ENCODE data around the gene PITX2. TPM values are rescaled to one million over a fixed set of nuclear protein-coding genes. Genes with fewer than 3 reads are reported as not detected.
A peak's percentile ranks its signal among the peaks of the same experiment; 100 is the strongest.

Gene PITX2
- polyA plus RNA-seq, 1 donor from 2014 or later, result not detected

DNA sequence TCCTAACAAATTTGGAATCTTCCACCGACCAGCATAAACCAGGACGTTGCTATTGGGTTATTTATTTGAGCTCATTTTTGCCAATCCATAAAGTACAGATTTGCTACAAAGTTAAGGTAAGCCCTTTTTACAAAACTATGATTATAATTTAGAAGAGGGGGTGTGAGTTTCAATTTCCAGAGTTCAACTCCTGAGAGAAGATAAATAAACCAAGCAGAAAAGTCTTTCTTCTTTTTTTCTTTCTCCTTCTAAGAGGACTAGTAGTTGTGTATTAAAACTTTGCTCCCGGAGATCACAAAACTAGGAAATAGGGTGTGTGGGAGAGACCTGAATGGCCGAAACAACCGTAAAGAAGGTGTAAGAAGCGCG, 2.6 kb downstream of the PITX2 start:
- Histone ChIP-seq H3K4me2 (ENCODE audit: low read length) (no peak overlapping the region), H3K9me2 (ENCODE audit: insufficient read depth, low read length) (no peaks in the 10 kb centered on the region), H3K9me3 (ENCODE audit: low read length) (peaks cover 3% of the 10 kb centered on the region), H3K9ac (ENCODE audit: low read length) (no peak overlapping the region), H3K27me3 (ENCODE audit: insufficient read depth, low read depth, low read length) (peaks cover 100% of the 10 kb centered on the region), H3F3A (ENCODE audit: insufficient read depth, low read length, poor library complexity, severe bottlenecking) (no peaks in the 10 kb centered on the region), H3K36me3 (ENCODE audit: insufficient read depth, low read length) (no peaks in the 10 kb centered on the region), H3K79me2 (replicated peaks; ENCODE audit: insufficient read depth, low read length) (no peaks in the 10 kb centered on the region), H3K27ac (ENCODE audit: low read length) (no peak overlapping the region), H3K4me3 (ENCODE audit: low read length) (no peak overlapping the region), H2AFZ (ENCODE audit: low read depth, low read length) (no peak overlapping the region), H4K20me1 (ENCODE audit: insufficient read depth) (no peaks in the 10 kb centered on the region)
- TF ChIP-seq MXI1 (conservative IDR thresholded peaks at IDR 0.05; ENCODE audit: poor library complexity, severe bottlenecking) (no peak), POLR2AphosphoS5 (IDR thresholded peaks at IDR 0.05) (no peak), EZH2 (IDR thresholded peaks at IDR 0.05; ENCODE audit: borderline replicate concordance, insufficient read depth, low read length, poor library complexity, severe bottlenecking) (no peak), TAF1 (IDR thresholded peaks at IDR 0.05; ENCODE audit: low read depth) (no peak), SMC3 (conservative IDR thresholded peaks at IDR 0.05; ENCODE audit: poor library complexity) (no peak), RAD21 (conservative IDR thresholded peaks at IDR 0.05) (no peak), EP300 (conservative IDR thresholded peaks at IDR 0.05; ENCODE audit: poor library complexity, severe bottlenecking) (no peak)
- TF ChIP-seq, protein P1, sequence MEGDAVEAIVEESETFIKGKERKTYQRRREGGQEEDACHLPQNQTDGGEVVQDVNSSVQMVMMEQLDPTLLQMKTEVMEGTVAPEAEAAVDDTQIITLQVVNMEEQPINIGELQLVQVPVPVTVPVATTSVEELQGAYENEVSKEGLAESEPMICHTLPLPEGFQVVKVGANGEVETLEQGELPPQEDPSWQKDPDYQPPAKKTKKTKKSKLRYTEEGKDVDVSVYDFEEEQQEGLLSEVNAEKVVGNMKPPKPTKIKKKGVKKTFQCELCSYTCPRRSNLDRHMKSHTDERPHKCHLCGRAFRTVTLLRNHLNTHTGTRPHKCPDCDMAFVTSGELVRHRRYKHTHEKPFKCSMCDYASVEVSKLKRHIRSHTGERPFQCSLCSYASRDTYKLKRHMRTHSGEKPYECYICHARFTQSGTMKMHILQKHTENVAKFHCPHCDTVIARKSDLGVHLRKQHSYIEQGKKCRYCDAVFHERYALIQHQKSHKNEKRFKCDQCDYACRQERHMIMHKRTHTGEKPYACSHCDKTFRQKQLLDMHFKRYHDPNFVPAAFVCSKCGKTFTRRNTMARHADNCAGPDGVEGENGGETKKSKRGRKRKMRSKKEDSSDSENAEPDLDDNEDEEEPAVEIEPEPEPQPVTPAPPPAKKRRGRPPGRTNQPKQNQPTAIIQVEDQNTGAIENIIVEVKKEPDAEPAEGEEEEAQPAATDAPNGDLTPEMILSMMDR (IDR thresholded peaks at IDR 0.05; ENCODE audit: poor library complexity, severe bottlenecking), result no peak
- TF ChIP-seq, protein P2, sequence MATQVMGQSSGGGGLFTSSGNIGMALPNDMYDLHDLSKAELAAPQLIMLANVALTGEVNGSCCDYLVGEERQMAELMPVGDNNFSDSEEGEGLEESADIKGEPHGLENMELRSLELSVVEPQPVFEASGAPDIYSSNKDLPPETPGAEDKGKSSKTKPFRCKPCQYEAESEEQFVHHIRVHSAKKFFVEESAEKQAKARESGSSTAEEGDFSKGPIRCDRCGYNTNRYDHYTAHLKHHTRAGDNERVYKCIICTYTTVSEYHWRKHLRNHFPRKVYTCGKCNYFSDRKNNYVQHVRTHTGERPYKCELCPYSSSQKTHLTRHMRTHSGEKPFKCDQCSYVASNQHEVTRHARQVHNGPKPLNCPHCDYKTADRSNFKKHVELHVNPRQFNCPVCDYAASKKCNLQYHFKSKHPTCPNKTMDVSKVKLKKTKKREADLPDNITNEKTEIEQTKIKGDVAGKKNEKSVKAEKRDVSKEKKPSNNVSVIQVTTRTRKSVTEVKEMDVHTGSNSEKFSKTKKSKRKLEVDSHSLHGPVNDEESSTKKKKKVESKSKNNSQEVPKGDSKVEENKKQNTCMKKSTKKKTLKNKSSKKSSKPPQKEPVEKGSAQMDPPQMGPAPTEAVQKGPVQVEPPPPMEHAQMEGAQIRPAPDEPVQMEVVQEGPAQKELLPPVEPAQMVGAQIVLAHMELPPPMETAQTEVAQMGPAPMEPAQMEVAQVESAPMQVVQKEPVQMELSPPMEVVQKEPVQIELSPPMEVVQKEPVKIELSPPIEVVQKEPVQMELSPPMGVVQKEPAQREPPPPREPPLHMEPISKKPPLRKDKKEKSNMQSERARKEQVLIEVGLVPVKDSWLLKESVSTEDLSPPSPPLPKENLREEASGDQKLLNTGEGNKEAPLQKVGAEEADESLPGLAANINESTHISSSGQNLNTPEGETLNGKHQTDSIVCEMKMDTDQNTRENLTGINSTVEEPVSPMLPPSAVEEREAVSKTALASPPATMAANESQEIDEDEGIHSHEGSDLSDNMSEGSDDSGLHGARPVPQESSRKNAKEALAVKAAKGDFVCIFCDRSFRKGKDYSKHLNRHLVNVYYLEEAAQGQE (IDR thresholded peaks at IDR 0.05; ENCODE audit: borderline replicate concordance), result no peak

DNA sequence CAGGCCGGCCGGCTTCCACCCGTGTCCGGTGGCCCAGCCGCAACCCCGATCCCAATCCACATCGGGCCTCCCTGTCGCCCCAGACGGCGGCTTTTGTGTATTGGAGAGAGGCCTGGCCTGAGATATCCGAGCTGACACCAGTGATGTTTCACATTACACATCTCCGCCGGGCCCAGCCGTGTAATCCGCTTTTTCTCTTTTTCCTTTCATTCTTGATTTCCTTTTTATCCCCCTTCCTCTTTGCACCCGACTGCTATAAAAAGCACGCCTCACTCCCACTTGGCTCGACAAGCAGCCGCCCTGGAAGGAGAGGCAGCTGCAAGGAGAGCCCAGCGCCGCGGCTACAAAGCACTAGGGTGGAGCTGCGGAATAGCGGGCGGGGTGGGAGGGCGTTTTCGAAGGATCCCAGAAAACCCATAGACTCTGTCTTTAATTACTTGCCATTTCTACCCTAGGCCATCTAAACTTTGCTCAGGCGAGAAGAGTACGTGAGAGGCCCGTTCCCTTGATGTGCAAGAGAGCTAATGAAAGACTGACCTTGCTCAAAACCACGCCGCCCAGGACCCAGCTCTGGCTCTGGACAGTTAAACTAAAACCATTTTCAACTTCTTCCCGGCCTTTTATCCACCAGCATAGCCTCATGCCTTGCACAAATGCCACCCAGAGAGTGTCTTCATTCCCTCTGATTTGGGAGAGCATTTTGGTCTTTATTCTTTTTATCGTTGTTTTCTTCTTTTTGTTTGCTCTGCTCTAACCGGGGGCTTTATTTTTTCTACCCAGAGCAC, 3.2 kb downstream of the PITX2 start:
- Histone ChIP-seq H3K4me3 (ENCODE audit: low read length) (no peak overlapping the region), H4K20me1 (ENCODE audit: insufficient read depth) (no peaks in the 10 kb centered on the region), H3K9me2 (ENCODE audit: insufficient read depth, low read length) (no peaks in the 10 kb centered on the region), H3K36me3 (ENCODE audit: insufficient read depth, low read length) (no peaks in the 10 kb centered on the region), H3K27me3 (ENCODE audit: insufficient read depth, low read depth, low read length) (peaks cover 100% of the 10 kb centered on the region), H3F3A (ENCODE audit: insufficient read depth, low read length, poor library complexity, severe bottlenecking) (no peaks in the 10 kb centered on the region), H3K4me2 (ENCODE audit: low read length) (no peak overlapping the region), H3K9me3 (ENCODE audit: low read length) (peaks cover 3% of the 10 kb centered on the region), H3K27ac (ENCODE audit: low read length) (no peak overlapping the region), H3K9ac (ENCODE audit: low read length) (no peak overlapping the region), H3K79me2 (replicated peaks; ENCODE audit: insufficient read depth, low read length) (no peaks in the 10 kb centered on the region), H2AFZ (ENCODE audit: low read depth, low read length) (no peak overlapping the region)
- TF ChIP-seq SMC3 (conservative IDR thresholded peaks at IDR 0.05; ENCODE audit: poor library complexity), result no peak
- TF ChIP-seq, protein P2 (IDR thresholded peaks at IDR 0.05; ENCODE audit: borderline replicate concordance), result no peak
- no peak for TF ChIP-seq POLR2AphosphoS5 (IDR thresholded peaks at IDR 0.05)
- TF ChIP-seq RAD21 (conservative IDR thresholded peaks at IDR 0.05), result no peak
- TF ChIP-seq TAF1 (IDR thresholded peaks at IDR 0.05; ENCODE audit: low read depth), result no peak
- peak; percentile 76 for TF ChIP-seq EZH2 (IDR thresholded peaks at IDR 0.05; ENCODE audit: borderline replicate concordance, insufficient read depth, low read length, poor library complexity, severe bottlenecking)
- TF ChIP-seq MXI1 (conservative IDR thresholded peaks at IDR 0.05; ENCODE audit: poor library complexity, severe bottlenecking), result no peak
- TF ChIP-seq, protein P1 (IDR thresholded peaks at IDR 0.05; ENCODE audit: poor library complexity, severe bottlenecking), result no peak
- no peak for TF ChIP-seq EP300 (conservative IDR thresholded peaks at IDR 0.05; ENCODE audit: poor library complexity, severe bottlenecking)
